GM12891 (cell line): ENCODE data around the gene CYP27B1.

ENCODE experiments used
- PAX5 ChIP-seq: IDR thresholded peaks from 2 replicates; pipeline ENCODE4 v1.6.1; 2011; ENCODE audit warnings: low read length, moderate library complexity, mild to moderate bottlenecking; ENCODE audit not compliant: insufficient read depth, severe bottlenecking
- POLR2A ChIP-seq: IDR thresholded peaks from 2 replicates; pipeline ENCODE4 v1.6.1; 2011; ENCODE audit warnings: low read depth, low read length, control low read depth
- POLR2AphosphoS5 ChIP-seq: IDR thresholded peaks from 2 replicates; pipeline ENCODE4 v1.6.1; 2011; ENCODE audit warnings: low read depth, low read length, control low read depth
- POU2F2 ChIP-seq: IDR thresholded peaks from 2 replicates; pipeline ENCODE4 v1.6.1; 2011; ENCODE audit warnings: low read depth, mild to moderate bottlenecking, control low read depth, low read length, moderate library complexity
- SPI1 ChIP-seq: IDR thresholded peaks from 2 replicates; pipeline ENCODE4 v1.6.1; 2011; ENCODE audit warnings: low read depth, low read length, control low read depth
- TAF1 ChIP-seq: IDR thresholded peaks from 2 replicates; pipeline ENCODE4 v1.6.1; 2011; ENCODE audit warnings: low read depth, low read length, control low read depth

- TF ChIP-seq TAF1 (no peak), SPI1 (no peak), POLR2AphosphoS5 (no peak), POLR2A (no peak), PAX5 (no peak), POU2F2 (no peak)
Observed at GRCh38 chr12:57781801-57782200, 14.9 kb upstream of the CYP27B1 start.
